D721Med (cell line): Measurements from ENCODE around the gene SLC13A3.

ENCODE experiments used
- DNase-seq: peaks from one replicate; pipeline ENCODE4 v3.0.0; 2011; ENCODE audit warnings: low spot score; ENCODE audit not compliant: insufficient read length
- FAIRE-seq: peaks from 2 replicates; lab custom pipeline; 2011; peaks lifted over from hg19 to GRCh38; lab: Jason Lieb, UNC
- CTCF ChIP-seq: IDR thresholded peaks from 2 replicates; pipeline ENCODE4 v1.5.1; 2012; ENCODE audit warnings: mild to moderate bottlenecking, control low read depth; ENCODE audit not compliant: insufficient read depth; ENCODE audit errors: missing control alignments

SLC13A3 gene

GRCh38 chr20:46559001-46559400, 92.3 kb downstream of the SLC13A3 start:
- no peak for DNase-seq
- FAIRE-seq = no peak
- no peak for TF ChIP-seq CTCF

- TF ChIP-seq CTCF = no peak
- DNase-seq (no peak), FAIRE-seq (no peak)
Measured at GRCh38 chr20:46558511-46558959, 92.7 kb downstream of the SLC13A3 start.

GRCh38 chr20:46557231-46557956, 93.9 kb downstream of the SLC13A3 start:
- FAIRE-seq (no peak), DNase-seq (no peak)
- TF ChIP-seq CTCF = no peak

- TF ChIP-seq CTCF = no peak
- DNase-seq (no peak), FAIRE-seq (no peak)
Measured at GRCh38 chr20:46555370-46555956, 95.8 kb downstream of the SLC13A3 start.

- no peak for TF ChIP-seq CTCF
- FAIRE-seq (no peak), DNase-seq (no peak)
Measured at GRCh38 chr20:46554828-46555227, 96.4 kb downstream of the SLC13A3 start.

GRCh38 chr20:46553926-46554325, 97.3 kb downstream of the SLC13A3 start:
- FAIRE-seq (no peak), DNase-seq (no peak)
- no peak for TF ChIP-seq CTCF
